HEK293 (cell line): ENCODE measurements around the gene TMEM255B.
A peak's percentile ranks its signal among the peaks of the same experiment; 100 is the strongest.

Experiments
- CTCF ChIA-PET: fragments of 350-600 bp; formaldehyde crosslinking; extraction: SDS; loops from one replicate; lab custom pipeline; 2021; ENCODE audit warnings: antibody characterized with exemption; lab: Yijun Ruan, JAX
- POLR2A ChIA-PET: fragments of 300-600 bp; formaldehyde crosslinking; extraction: SDS; loops from one replicate; lab custom pipeline; 2020; ENCODE audit warnings: antibody characterized with exemption, inconsistent platforms; lab: Yijun Ruan, JAX
- H3K27ac ChIP-seq: fragments of 200-500 bp; sonication (Bioruptor generic); 2 replicates; pipeline ENCODE4 v1.5.1; 2014; ENCODE audit warnings: low read depth, low read length, control low read depth, inconsistent platforms; ENCODE audit errors: extremely low read depth
- H3K36me3 ChIP-seq, 2 experiments: fragments of 200-500 bp in 1 of 2; sonication (Bioruptor generic) in 1 of 2; 1 replicate in 1 of 2; 2 replicates in 1 of 2; pipeline ENCODE4 v1.5.1; 2014 to 2017; ENCODE audit warnings: inconsistent platforms in 2 of 2, low read length in 2 of 2; ENCODE audit not compliant: control insufficient read depth in 2 of 2, insufficient read depth in 1 of 2
- H3K4me1 ChIP-seq: fragments of 200-500 bp; sonication (Bioruptor generic); 2 replicates; pipeline ENCODE4 v1.5.1; 2014; ENCODE audit warnings: mild to moderate bottlenecking, low read length, inconsistent platforms; ENCODE audit not compliant: control insufficient read depth, insufficient read depth
- H3K4me3 ChIP-seq: 2 replicates; pipeline ENCODE4 v1.5.1; 2011; ENCODE audit warnings: low read depth, mild to moderate bottlenecking, control low read depth, low read length, moderate library complexity
- H3K9me3 ChIP-seq: fragments of 200-500 bp; sonication (Bioruptor generic); 2 replicates; pipeline ENCODE4 v1.5.1; 2014; ENCODE audit warnings: low read depth, low read length, inconsistent platforms; ENCODE audit not compliant: control insufficient read depth, insufficient read depth
- GLIS1 ChIP-seq: fragments of 450-650 bp; formaldehyde crosslinking; IDR thresholded peaks from 2 replicates; pipeline ENCODE4 v1.5.1; 2016; ENCODE audit warnings: missing biosample characterization, missing genetic modification characterization
- GLIS2 ChIP-seq: fragments of 450-650 bp; formaldehyde crosslinking; IDR thresholded peaks from 2 replicates; pipeline ENCODE4 v1.5.1; 2016; ENCODE audit warnings: missing biosample characterization, missing genetic modification characterization
- KLF1 ChIP-seq: fragments of 450-650 bp; formaldehyde crosslinking; IDR thresholded peaks from 2 replicates; pipeline ENCODE4 v1.5.1; 2016; ENCODE audit warnings: missing biosample characterization, missing genetic modification characterization
- KLF10 ChIP-seq: fragments of 450-650 bp; IDR thresholded peaks from 2 replicates; pipeline ENCODE4 v1.5.1; 2018; ENCODE audit warnings: missing biosample characterization, mild to moderate bottlenecking, missing genetic modification characterization
- KLF9 ChIP-seq: fragments of 450-650 bp; formaldehyde crosslinking; IDR thresholded peaks from 2 replicates; pipeline ENCODE4 v1.5.1; 2016; ENCODE audit warnings: missing biosample characterization, missing genetic modification characterization, low read depth
- SETDB1 ChIP-seq: IDR thresholded peaks from one replicate; pipeline ENCODE4 v1.6.1; 2017; ENCODE audit warnings: mild to moderate bottlenecking, low read length, moderate library complexity, mixed read lengths; ENCODE audit not compliant: insufficient read length
- ZBTB20 ChIP-seq: fragments of 450-650 bp; formaldehyde crosslinking; IDR thresholded peaks from 2 replicates; pipeline ENCODE4 v1.5.1; 2016; ENCODE audit warnings: missing biosample characterization, missing genetic modification characterization
- ZBTB8A ChIP-seq: fragments of 450-650 bp; formaldehyde crosslinking; IDR thresholded peaks from 2 replicates; pipeline ENCODE4 v1.5.1; 2016; ENCODE audit warnings: missing biosample characterization, missing genetic modification characterization
- ZEB2 ChIP-seq: fragments of 450-650 bp; formaldehyde crosslinking; IDR thresholded peaks from 2 replicates; pipeline ENCODE4 v1.5.1; 2016; ENCODE audit warnings: missing biosample characterization, missing genetic modification characterization
- ZFP41 ChIP-seq: fragments of 450-650 bp; formaldehyde crosslinking; IDR thresholded peaks from 2 replicates; pipeline ENCODE4 v1.5.1; 2016; ENCODE audit warnings: missing biosample characterization, missing genetic modification characterization, borderline replicate concordance
- ZNF18 ChIP-seq: fragments of 450-650 bp; formaldehyde crosslinking; IDR thresholded peaks from 2 replicates; pipeline ENCODE4 v1.5.1; 2016; ENCODE audit warnings: missing biosample characterization, missing genetic modification characterization
- ZNF184 ChIP-seq: fragments of 450-650 bp; IDR thresholded peaks from 2 replicates; pipeline ENCODE4 v1.5.1; 2018; ENCODE audit warnings: missing biosample characterization, mild to moderate bottlenecking, missing genetic modification characterization
- ZNF23 ChIP-seq: fragments of 450-650 bp; formaldehyde crosslinking; IDR thresholded peaks from 2 replicates; pipeline ENCODE4 v1.5.1; 2016; ENCODE audit warnings: missing biosample characterization, missing genetic modification characterization, borderline replicate concordance
- ZNF302 ChIP-seq: fragments of 450-650 bp; formaldehyde crosslinking; IDR thresholded peaks from 2 replicates; pipeline ENCODE4 v1.5.1; 2016; ENCODE audit warnings: missing biosample characterization, missing genetic modification characterization, low read depth
- ZNF404 ChIP-seq: fragments of 450-650 bp; formaldehyde crosslinking; IDR thresholded peaks from 2 replicates; pipeline ENCODE4 v1.5.1; 2017; ENCODE audit warnings: missing biosample characterization, missing genetic modification characterization
- ZNF433 ChIP-seq: fragments of 450-650 bp; formaldehyde crosslinking; IDR thresholded peaks from 2 replicates; pipeline ENCODE4 v1.5.1; 2016; ENCODE audit warnings: missing biosample characterization, missing genetic modification characterization, low read depth
- ZNF514 ChIP-seq: fragments of 450-650 bp; formaldehyde crosslinking; IDR thresholded peaks from 2 replicates; pipeline ENCODE4 v1.5.1; 2016; ENCODE audit warnings: missing biosample characterization, missing genetic modification characterization
- ZNF530 ChIP-seq: fragments of 450-650 bp; formaldehyde crosslinking; IDR thresholded peaks from 2 replicates; pipeline ENCODE4 v1.5.1; 2016; ENCODE audit warnings: low read depth, missing biosample characterization, missing genetic modification characterization
- ZNF548 ChIP-seq: fragments of 450-650 bp; formaldehyde crosslinking; IDR thresholded peaks from 2 replicates; pipeline ENCODE4 v1.5.1; 2016; ENCODE audit warnings: missing biosample characterization, missing genetic modification characterization
- ZNF701 ChIP-seq: fragments of 450-650 bp; formaldehyde crosslinking; IDR thresholded peaks from 2 replicates; pipeline ENCODE4 v1.5.1; 2016; ENCODE audit warnings: missing biosample characterization, missing genetic modification characterization
- ZNF76 ChIP-seq: fragments of 450-650 bp; formaldehyde crosslinking; IDR thresholded peaks from 2 replicates; pipeline ENCODE4; 2016; ENCODE audit warnings: low read depth, missing biosample characterization, missing genetic modification characterization, borderline replicate concordance
- TF ChIP-seq, protein P1 (sequence below): fragments of 450-650 bp; formaldehyde crosslinking; IDR thresholded peaks from 2 replicates; pipeline ENCODE4 v1.5.1; 2016; ENCODE audit warnings: missing biosample characterization, missing genetic modification characterization

TMEM255B gene

DNA sequence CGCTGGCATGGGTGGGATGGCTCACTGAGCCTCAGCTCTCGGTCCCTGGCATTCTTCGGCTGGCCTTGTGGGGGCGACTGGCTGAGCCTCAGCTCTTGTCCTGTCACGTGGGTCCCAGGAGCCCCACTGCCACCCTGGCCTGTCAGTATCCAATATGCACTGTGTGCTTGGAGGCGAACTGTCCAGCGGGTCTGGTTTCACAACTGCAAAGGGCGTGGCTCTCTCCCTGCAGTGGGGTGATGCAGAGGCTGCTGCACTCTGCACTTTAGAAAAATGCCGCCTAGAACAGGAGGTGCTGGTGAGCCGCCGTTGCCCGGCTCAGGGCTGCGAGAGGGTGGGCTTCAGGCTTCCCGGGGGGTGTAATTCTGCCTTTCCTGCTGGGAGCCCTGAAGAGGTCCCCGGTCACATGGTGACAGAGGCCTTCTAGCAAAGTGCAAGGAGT, 17.0 kb upstream of the TMEM255B start (continued):
- no peak for TF ChIP-seq ZFP41 (tag by site-specific recombination)
- TF ChIP-seq ZNF23 (tag by site-specific recombination), result no peak
- TF ChIP-seq ZNF18 (tag by site-specific recombination), result no peak
- TF ChIP-seq ZNF302, result no peak
- TF ChIP-seq ZNF514 (tag by site-specific recombination), result no peak
- no peak for TF ChIP-seq ZNF76 (tag by site-specific recombination)
- peak; percentile 29; the same call in 1 of the 2 replicates for TF ChIP-seq GLIS2
- no peak for TF ChIP-seq ZEB2 (tag by site-specific recombination)
- TF ChIP-seq ZNF184 (tag by site-specific recombination), result no peak
- 0 out of 2 replicates have a peak, but pooled peaks have one; percentile 22 for TF ChIP-seq ZBTB20 (tag by site-specific recombination)
- no peak for TF ChIP-seq SETDB1
- TF ChIP-seq ZNF404 (tag by site-specific recombination), result no peak
- peak; percentile 34; the same call in 1 of the 2 replicates for TF ChIP-seq ZBTB8A (tag by site-specific recombination)
- TF ChIP-seq KLF9 (tag by site-specific recombination), result peak; percentile 71
- no peak for TF ChIP-seq ZNF433 (tag by site-specific recombination)
- TF ChIP-seq, protein P1, sequence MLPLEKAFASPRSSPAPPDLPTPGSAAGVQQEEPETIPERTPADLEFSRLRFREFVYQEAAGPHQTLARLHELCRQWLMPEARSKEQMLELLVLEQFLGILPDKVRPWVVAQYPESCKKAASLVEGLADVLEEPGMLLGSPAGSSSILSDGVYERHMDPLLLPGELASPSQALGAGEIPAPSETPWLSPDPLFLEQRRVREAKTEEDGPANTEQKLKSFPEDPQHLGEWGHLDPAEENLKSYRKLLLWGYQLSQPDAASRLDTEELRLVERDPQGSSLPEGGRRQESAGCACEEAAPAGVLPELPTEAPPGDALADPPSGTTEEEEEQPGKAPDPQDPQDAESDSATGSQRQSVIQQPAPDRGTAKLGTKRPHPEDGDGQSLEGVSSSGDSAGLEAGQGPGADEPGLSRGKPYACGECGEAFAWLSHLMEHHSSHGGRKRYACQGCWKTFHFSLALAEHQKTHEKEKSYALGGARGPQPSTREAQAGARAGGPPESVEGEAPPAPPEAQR, result no peak
- TF ChIP-seq ZNF530 (tag by site-specific recombination), result no peak
- TF ChIP-seq KLF10, result no peak
- 0 out of 2 replicates have a peak, but pooled peaks have one; percentile 23 for TF ChIP-seq GLIS1 (tag by site-specific recombination)
- peak; percentile 61; the same call in 1 of the 2 replicates for TF ChIP-seq ZNF548

DNA sequence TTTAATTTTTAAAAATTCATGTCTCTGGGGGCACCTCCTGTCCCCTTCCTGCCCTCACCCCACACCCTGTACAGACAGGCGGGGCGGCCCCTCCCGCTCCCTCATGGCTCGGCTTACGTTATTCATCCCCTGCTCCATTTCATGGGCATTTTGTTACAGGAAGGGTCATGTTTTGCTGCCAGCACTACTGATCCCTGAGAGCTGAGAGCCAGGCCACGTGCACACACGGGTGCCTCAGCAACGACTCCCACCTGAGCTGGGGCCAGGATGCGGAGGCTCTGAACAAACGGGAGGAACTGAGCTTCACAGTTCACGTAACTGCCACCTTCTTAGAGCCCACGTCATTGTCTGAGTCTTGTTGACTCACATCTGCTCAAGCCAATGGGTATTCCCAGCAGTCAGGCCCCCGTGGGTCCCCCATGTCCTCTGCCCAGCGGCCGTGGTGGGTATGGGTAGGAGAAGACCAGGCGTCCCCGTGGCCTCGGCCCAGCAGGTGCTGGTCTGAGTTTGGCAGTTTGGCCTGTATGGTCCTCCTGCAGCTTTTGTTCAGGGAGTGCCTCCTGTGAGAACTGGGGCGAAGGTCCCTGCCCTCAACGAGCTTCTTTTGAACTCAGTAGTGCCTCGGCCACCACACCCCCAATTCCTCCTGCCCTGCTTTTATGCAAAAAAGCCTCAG, 16.4 kb upstream of the TMEM255B start:
- POLR2A ChIA-PET, result no interaction called here
- no peaks in the 10 kb centered on the region for H3K36me3 ChIP-seq
- no peaks in the 10 kb centered on the region for H3K9me3 ChIP-seq
- H3K4me1 ChIP-seq, result no peaks in the 10 kb centered on the region
- CTCF ChIA-PET, result no interaction called here
- TF ChIP-seq ZNF701, result no peak
- peak; percentile 85 for TF ChIP-seq KLF1 (tag by site-specific recombination)
- no peak overlapping the region for H3K27ac ChIP-seq
- H3K4me3 ChIP-seq, result no peak overlapping the region
